H1 (cell line): Measurements from ENCODE around the gene SYT6. TPM values are rescaled to one million over a fixed set of nuclear protein-coding genes. Genes with fewer than 3 reads are reported as not detected.

Experiments used
- CHD7 ChIP-seq: fragments of 300-600 bp; sonication (generic); IDR thresholded peaks from 2 replicates; pipeline ENCODE4 v1.7.1; 2012; ENCODE audit warnings: low read length, moderate library complexity, mild to moderate bottlenecking, inconsistent platforms; ENCODE audit not compliant: insufficient replicate concordance
- CTCF ChIP-seq, 3 experiments: IDR thresholded peaks; 1 replicate in 2 of 3; 2 replicates in 1 of 3; pipeline versions ENCODE4 v1.5.1 to v1.6.1; 2011; ENCODE audit warnings: low read length in 3 of 3, mild to moderate bottlenecking in 3 of 3, inconsistent platforms in 2 of 3, low read depth in 1 of 3, moderate library complexity in 1 of 3; ENCODE audit not compliant: insufficient read depth in 1 of 3; ENCODE audit errors: control extremely low read depth in 1 of 3
- MAX ChIP-seq: IDR thresholded peaks from 2 replicates; pipeline ENCODE4 v1.6.1; 2012; ENCODE audit warnings: inconsistent platforms
- SAP30 ChIP-seq: fragments of 300-600 bp; sonication (generic); IDR thresholded peaks from 2 replicates; pipeline ENCODE4 v1.7.1; 2012; ENCODE audit warnings: low read length, moderate library complexity, mild to moderate bottlenecking, inconsistent platforms; ENCODE audit not compliant: insufficient read depth, insufficient replicate concordance
- SIN3A ChIP-seq, 2 experiments: IDR thresholded peaks in 1 of 2; conservative IDR thresholded peaks in 1 of 2; 2 replicates each; pipeline ENCODE4 v1.6.1; 2011 to 2012; ENCODE audit warnings: low read length in 2 of 2, improper control_type of control experiment in 1 of 2, low read depth in 1 of 2, mild to moderate bottlenecking in 1 of 2
- SIRT6 ChIP-seq: IDR thresholded peaks from one replicate; pipeline ENCODE4 v1.7.1; 2012; ENCODE audit warnings: low read length, inconsistent platforms
- SP2 ChIP-seq: IDR thresholded peaks from 2 replicates; pipeline ENCODE4 v1.6.1; 2012; ENCODE audit warnings: mild to moderate bottlenecking, low read length, inconsistent platforms
- SP4 ChIP-seq: IDR thresholded peaks from 2 replicates; pipeline ENCODE4 v1.6.1; 2012; ENCODE audit warnings: low read length, inconsistent platforms
- YY1 ChIP-seq: IDR thresholded peaks from 2 replicates; pipeline ENCODE4 v1.6.1; 2011; ENCODE audit warnings: low read depth, mild to moderate bottlenecking, low read length
- polyA plus RNA-seq, 7 experiments: library from polyadenylated mRNA; depleted of rRNA in 3 of 7; stranded (reverse) in 5 of 7; unstranded in 2 of 7; fragments of >200 nt in 5 of 7; fragments of 200-250 nt in 2 of 7; gene quantifications; 1 replicate in 5 of 7; 2 replicates in 1 of 7; 4 replicates in 1 of 7; pipeline versions ENCODE4 v1.2.1 to v1.2.3, GENCODE V29; 2011 to 2013; ENCODE audit warnings: missing spikeins in 2 of 7, mixed read lengths in 2 of 7
- total RNA-seq: library from RNA; stranded (reverse); fragmentation: NEBNext Ultra II Directional; extraction: Animal tissue kit (Norgen Biotek cat#: 25700); gene quantifications from 2 replicates; pipeline ENCODE4 v1.2.1, GENCODE V29; 2021

SYT6 gene
- total and polyA plus RNA-seq, 2 of the 8 experiments (the other 6 are each of a cell fraction or from before 2014, with no cell fraction given) = 33.7 to 83.5 TPM

GRCh38 chr1:114155706-114156105, 2.0 kb upstream of the SYT6 start (continued):
- TF ChIP-seq CHD7 = no peak
- TF ChIP-seq SIRT6 = no peak
- TF ChIP-seq SP2 = no peak
- TF ChIP-seq CTCF (IDR thresholded peaks at IDR 0.05; ENCODE audit: control extremely low read depth in 1 of 3, insufficient read depth in 1 of 3, low read depth in 1 of 3, low read length in 3 of 3) = no peak
- TF ChIP-seq MAX = no peak
- TF ChIP-seq SP4 = no peak
- TF ChIP-seq SIN3A (conservative IDR thresholded peaks at IDR 0.05 in 1 of 2, IDR thresholded peaks at IDR 0.05 in 1 of 2; ENCODE audit: low read depth in 1 of 2, low read length in 2 of 2) = no peak
- TF ChIP-seq YY1 = no peak
- TF ChIP-seq SAP30 = no peak
- TF ChIP-seq, all 59 proteins: peak for 0
